Prostate gland (tissue), 2 donors: ENCODE results near the gene ANKAR.

Source experiments
- CTCF ChIP-seq, 4 experiments: fragments of 200-600 bp in 2 of 4; fragments of 450-650 bp in 2 of 4; sonication (generic) in 2 of 4; IDR thresholded peaks; 1 replicate in 3 of 4; 2 replicates in 1 of 4; pipeline ENCODE4 v1.5.1; 2016 to 2019; ENCODE audit warnings: antibody characterized with exemption in 4 of 4, mild to moderate bottlenecking in 2 of 4, moderate library complexity in 2 of 4
- POLR2A ChIP-seq: fragments of 450-650 bp; IDR thresholded peaks from one replicate; pipeline ENCODE4 v1.6.1; 2016; ENCODE audit warnings: antibody characterized with exemption, mild to moderate bottlenecking
- POLR2AphosphoS5 ChIP-seq: sonication (generic); formaldehyde crosslinking; IDR thresholded peaks from one replicate; pipeline ENCODE4 v1.6.1; 2017; ENCODE audit warnings: antibody characterized with exemption

- TF ChIP-seq POLR2A (no peak), CTCF (IDR thresholded peaks at IDR 0.05) (no peak), POLR2AphosphoS5 (no peak)
These were observed 11.7 kb upstream of the ANKAR start for GRCh38 chr2:189662669-189663226.
